AG20443 (cell line): ENCODE results near the gene SLC25A21.

Experiments
- DNase-seq: peaks from one replicate; pipeline ENCODE4 v3.0.0; 2012; ENCODE audit warnings: low spot score, mixed read lengths

The SLC25A21 gene

DNA sequence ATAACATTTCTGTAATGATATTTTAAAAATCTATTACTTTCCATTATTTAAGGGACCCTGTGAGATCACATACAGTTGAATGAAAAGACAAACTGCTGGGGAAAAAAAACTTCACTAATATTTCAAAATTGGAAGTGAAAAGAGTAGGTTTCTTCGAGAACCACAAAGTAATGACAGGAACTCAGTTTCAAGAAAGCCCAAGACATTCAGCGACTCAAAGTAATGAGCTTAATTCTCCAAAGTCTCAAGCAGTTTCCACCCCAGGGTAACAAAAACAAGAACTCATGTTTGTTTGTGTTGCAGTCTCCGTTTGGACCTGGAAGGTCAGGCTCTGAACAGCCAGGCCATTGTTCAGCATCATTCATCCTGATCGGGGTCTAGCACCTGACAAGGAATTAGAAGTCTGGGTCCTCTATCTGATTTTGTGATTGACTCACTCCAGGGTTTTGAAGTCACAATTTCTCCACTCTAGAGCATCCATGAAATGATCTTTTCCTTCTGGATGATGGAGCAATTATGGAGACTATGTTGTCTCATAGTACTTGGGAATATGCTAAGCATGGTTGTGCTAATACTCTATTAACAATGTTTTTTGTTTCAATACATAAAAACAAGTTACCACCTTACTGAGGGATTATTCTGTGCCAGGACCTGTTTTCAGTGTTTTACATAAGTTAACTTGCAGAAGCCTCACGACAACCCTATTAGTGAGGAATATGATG, 126.9 kb downstream of the SLC25A21 start:
- no peak for DNase-seq

DNA sequence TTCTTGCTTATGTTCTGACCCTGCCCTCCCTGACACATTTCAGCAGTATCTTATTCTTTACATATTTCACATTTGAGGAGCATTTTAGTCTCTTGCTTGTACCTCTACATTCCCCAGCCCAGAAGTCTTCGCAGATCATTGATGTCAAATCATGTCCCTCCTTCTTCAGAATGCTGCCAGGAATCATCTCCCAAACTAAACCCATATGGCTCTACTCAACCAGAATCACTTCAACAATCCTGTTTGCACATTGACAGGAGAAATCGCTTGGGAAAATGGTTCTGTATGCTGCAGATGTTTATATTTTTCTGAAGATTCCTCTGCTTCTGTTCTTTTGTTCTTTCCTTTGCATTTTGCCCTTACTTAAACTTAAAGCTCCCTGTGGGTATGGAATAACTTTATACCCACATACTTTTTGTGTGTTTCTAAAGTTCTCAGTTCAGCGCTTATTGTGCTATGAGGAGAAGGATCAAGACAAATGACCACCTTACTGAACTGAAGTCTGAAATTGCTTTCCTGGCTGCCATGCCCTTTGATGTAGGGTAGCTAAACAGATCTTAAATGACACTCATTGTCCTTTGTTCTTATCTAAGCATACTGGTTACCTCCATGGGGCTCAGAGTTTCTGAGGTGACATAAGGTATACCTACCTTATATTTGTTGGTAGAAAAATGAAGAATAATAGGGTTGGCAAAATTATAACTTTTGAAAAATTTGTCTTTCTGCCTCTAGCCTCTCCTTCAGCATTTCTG, 134.6 kb downstream of the SLC25A21 start:
- no peak for DNase-seq

DNA sequence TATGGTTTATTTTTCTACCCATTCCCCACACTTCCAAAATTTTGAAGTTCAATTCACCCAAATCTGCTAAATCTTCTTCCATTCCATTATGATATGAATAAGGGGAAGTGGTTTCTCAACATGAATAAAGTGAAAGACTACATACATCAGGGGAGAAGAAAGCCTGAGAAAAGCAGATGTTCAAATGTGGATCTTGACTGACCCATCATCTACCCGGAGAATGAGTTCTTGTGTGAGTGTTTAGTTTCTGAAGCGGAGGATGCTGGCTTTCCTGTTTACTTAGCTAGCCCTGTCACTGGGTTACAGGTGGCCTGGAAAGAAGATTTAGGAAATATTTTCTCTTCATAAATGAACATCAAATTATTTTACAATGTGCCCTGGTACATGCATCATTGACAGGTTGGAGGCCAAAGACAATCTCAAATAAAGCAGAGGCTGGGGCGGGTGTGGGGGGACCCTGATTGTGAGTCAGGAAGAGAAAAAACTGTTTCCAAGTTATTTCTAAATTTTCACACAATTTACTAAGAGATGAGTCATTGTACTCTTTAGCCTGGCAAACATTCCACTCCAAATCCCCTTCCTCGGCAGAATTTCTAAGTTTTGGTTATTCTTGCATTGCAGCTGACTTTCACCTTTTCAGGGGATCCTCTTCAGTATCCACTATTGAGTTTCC, 135.6 kb downstream of the SLC25A21 start:
- peak; percentile 37 for DNase-seq

GRCh38 chr14:37035401-37035800, 137.0 kb downstream of the SLC25A21 start:
- DNase-seq = no peak

DNA sequence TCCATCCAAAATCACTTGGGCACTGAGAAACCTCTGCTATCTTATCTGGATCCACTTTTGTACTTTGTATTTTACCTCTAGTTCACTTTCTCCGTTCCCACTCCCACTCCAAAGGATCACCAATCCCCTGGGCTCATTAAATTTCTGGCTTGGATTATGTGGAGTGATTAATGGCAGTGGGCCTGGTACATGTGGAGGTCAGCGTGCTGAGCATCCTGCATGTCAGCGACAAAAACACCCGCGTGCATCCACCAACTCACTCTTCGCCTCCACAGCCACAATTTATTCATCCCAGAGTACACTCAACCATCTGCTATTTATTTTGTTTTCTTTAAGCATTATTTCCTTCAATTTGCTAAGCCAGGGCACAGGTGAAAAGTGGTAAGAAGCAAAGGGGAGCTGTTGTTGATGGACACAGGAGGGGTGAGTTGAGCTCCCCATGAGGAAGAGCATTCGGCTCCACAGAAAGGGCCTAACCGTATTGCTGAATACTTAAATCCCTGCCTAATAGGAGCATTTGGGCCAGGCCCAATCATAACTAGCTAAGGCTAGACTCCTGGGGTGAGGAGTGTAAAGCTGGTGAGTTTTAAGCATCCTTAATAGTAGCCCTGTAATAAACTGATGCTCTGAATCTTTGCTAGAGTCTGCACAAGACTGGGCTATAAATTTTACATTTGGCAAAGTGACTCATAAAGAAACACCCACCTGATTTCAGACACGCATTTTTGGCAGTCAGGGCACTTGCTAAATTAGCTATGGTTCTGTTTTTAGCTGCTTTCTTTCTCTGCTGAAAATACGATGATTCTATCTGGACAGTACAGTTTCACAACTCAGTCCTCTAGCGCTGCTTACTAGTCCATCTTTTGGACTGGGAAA, 137.8 kb downstream of the SLC25A21 start:
- peak; percentile 42 for DNase-seq

DNA sequence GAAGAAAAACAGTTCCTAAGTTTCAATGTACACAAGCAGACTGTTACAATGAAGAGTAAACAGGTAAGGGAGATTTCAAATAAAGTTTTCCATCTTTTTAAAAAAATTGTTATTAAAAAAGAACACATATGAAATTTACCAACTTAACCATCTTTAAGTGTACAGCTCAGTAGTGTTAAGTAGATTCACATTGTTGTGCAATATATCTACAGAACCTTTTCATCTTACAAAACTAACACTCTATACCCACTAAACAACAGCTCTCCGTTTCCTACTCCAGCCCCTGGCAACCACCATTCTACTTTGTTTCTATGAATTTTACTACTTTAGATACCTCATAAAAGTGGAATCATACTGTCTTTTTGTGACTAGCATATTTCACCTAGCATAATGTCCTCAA, 139.5 kb downstream of the SLC25A21 start:
- no peak for DNase-seq

GRCh38 chr14:37027188-37027824, 145.1 kb downstream of the SLC25A21 start:
- no peak for DNase-seq

GRCh38 chr14:37023875-37024565, 148.4 kb downstream of the SLC25A21 start:
- no peak for DNase-seq

DNA sequence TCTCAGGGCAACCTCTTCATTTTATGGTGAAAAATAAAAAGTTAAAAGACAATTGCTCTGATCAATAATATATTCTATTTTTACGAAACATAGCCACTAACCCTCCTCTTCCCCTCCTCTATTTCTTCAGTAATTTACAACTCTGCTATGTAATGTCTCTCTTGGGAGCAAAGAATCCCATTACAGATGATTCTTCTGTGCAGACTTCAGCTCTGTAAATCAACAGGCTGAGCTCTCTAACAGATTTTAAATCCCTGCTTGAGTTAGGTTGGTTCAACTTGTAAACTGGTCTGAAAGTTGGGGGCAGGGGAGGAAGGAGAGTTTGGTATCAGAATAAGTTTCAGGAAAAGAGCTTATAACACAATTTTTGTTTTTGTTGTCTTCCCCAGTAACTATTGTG, 151.0 kb downstream of the SLC25A21 start:
- no peak for DNase-seq

- no peak for DNase-seq
Observed at GRCh38 chr14:37019488-37019887, 152.9 kb downstream of the SLC25A21 start.

DNA sequence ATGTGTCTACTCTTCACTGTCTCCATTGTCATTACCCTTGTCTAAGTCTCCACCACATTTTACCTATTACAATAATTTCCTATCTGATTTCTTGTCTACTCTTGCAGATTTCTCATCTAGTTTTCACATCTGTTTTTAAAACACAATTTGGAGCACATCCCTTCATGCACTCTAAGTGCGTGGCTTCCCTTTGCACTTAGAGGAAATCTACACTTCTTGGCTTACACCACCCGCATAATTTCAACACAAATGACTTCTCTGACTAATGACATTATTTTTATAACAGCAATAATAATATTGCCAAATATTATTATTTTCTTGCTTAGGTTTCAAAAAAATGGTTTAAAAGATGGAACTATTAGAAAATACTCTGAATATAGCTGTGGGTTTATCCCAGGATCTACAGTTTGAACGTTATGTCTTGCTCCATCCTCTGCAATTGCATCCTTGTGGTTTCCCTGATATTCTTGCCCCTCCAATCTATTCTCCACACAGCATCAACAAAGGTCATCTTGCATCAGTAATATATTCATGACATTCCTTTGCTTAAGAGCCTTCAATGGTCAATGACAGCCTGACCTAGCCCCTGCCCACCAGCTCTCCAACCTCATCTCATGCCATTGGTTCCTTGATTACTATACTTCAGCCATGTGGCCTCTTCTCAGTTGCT, 153.7 kb downstream of the SLC25A21 start:
- DNase-seq = no peak

GRCh38 chr14:37013078-37013477, 159.3 kb downstream of the SLC25A21 start:
- no peak for DNase-seq

- no peak for DNase-seq
Observed at GRCh38 chr14:36998686-36999085, 173.7 kb downstream of the SLC25A21 start.

GRCh38 chr14:36997843-36998242, 174.6 kb downstream of the SLC25A21 start:
- no peak for DNase-seq

DNA sequence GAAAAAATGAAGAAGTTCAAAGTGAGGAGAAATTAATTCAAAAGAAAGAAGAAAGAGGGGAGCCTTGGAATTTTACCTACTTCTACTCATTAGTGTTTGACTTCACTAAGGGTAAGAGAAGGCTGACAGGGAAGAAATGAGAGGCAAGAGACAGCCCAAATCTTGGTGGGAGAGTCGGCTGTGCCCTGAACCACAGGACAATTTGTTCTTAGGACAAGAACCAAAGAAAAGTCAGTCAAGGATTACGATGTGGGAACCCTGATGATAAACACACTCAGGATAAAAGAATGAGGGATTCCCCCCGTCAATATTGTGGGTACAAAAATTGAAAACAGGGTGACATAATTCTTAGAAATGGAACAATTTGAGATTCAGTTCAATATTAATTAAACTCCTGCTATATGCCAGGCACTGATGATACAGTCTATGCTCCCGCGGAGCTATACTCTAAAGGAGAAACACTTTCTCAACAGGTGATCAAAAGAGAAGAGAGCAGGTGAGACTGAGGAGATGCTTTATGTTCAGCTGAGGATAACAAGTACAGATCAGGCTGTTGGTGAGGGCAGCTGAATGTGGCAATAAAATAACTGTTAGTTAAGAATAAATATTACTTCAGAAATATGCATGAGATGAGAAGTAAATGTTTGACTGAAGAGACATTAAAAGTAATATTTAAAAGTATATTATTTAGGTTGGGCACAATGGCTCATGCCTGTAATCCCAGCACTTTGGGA, 175.4 kb downstream of the SLC25A21 start:
- DNase-seq = no peak

DNA sequence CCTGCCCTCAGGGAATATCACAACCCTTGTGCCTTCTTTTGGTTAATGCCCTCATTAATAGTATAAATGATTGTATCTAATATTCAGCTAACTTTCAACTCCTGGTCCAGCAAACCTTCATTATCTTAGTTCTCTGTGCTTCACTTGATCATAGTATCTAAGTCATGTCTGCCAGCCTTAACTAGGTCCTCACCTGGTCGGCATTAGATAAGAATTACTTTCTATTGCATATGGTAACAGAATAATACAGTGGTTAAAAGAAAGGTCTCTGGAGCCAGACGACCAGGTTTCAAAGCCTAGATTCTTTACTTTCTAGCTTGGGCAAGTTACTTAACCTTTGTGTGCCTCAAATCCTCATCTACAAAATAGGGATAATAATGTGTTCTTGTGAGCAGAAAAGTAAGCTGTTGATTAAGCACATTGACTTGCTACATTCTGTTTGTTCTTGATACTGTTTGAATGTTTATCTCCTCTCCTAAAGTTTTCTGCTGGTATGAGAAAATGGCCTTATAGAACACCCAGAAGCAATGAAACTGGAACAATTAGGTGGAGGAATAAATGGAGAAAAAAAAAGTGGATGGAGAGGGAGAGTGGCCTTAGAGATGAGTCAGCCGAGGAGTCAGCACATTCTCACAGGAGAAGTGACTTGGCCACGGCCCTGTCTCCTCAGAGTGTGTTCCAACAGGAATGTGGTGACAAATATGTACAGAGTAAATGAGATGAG, 176.1 kb downstream of the SLC25A21 start:
- DNase-seq = peak; percentile 77

DNA sequence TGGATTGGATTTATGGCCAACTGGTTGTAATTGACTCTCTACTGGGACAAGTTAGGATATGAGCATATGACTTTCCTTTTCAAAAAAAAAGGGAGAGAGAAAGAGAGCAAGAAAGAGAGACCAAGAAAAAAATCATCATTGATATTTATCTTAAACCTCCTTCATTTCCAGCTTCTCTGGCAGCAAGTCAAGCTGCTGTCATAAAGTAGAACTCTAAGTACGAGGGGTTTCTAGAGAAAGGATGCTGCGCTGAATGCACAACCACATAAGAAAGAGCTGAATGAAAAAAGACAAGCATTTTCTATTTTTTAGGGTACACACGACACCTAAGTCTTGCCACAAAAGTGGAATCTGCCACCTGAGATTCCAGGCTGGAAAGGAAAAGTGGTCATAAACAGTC, 182.6 kb downstream of the SLC25A21 start:
- no peak for DNase-seq

GRCh38 chr14:36988989-36989388, 183.4 kb downstream of the SLC25A21 start:
- DNase-seq = no peak

DNA sequence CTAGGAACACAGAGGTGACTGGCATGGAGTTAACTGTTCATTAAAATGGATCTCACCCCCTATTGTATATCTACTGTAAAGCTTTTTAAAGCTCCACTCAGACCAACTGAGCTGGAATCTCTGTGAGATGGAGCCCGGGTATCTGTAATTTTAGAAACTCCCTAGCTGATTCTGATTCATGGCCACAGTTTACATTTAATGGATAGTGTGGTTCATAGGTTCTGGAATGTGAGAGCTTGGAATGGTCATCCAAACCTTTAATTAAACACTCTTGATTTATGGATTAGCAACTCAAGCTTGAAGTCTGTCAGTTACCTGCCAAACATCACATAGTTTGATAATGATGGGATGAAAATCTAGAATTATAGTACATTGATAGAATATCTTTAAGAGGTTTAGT, 183.8 kb downstream of the SLC25A21 start:
- no peak for DNase-seq
